Neural progenitor cell (in vitro differentiated cells): ENCODE results near the gene IGFBP6. TPM values are rescaled to one million over a fixed set of nuclear protein-coding genes. Genes with fewer than 3 reads are reported as not detected.

Source experiments
- DNase-seq: peaks from one replicate; pipeline ENCODE4 v3.0.0-alpha.2; 2016; ENCODE audit warnings: low spot score
- H2AFZ ChIP-seq: fragments of 200-600 bp; sonication (generic); replicated peaks from 2 replicates; pipeline ENCODE4 v1.6.1; 2016; ENCODE audit warnings: antibody characterized with exemption
- H3F3A ChIP-seq: fragments of 200-600 bp; sonication (generic); 2 replicates; pipeline ENCODE4 v1.6.1; 2016; ENCODE audit warnings: antibody characterized with exemption, low read depth
- H3K27ac ChIP-seq: fragments of 200-600 bp; sonication (generic); 2 replicates; pipeline ENCODE4 v1.5.1; 2016; ENCODE audit warnings: mild to moderate bottlenecking
- H3K27me3 ChIP-seq: fragments of 200-600 bp; sonication (generic); 2 replicates; pipeline ENCODE4 v1.6.1; 2016; ENCODE audit warnings: mild to moderate bottlenecking, moderate library complexity
- H3K36me3 ChIP-seq: fragments of 200-600 bp; sonication (generic); 2 replicates; pipeline ENCODE4 v1.5.1; 2016
- H3K4me1 ChIP-seq: fragments of 200-600 bp; sonication (generic); 2 replicates; pipeline ENCODE4 v1.6.1; 2016; ENCODE audit warnings: mixed run types
- H3K4me2 ChIP-seq: fragments of 200-600 bp; sonication (generic); 2 replicates; pipeline ENCODE4 v1.6.1; 2016
- H3K4me3 ChIP-seq: fragments of 200-600 bp; sonication (generic); 2 replicates; pipeline ENCODE4 v1.5.1; 2016
- H3K79me2 ChIP-seq: fragments of 200-600 bp; sonication (generic); 2 replicates; pipeline ENCODE4 v1.6.1; 2016; ENCODE audit warnings: low read depth
- H3K9ac ChIP-seq: fragments of 200-600 bp; sonication (generic); 2 replicates; pipeline ENCODE4 v1.6.1; 2016
- H3K9me3 ChIP-seq: fragments of 200-600 bp; sonication (generic); 2 replicates; pipeline ENCODE4 v1.5.1; 2016; ENCODE audit warnings: low read depth
- H4K20me1 ChIP-seq: fragments of 200-600 bp; sonication (generic); 2 replicates; pipeline ENCODE4 v1.6.1; 2016; ENCODE audit warnings: low read depth
- H3K27ac Mint-ChIP-seq: 3 replicates; pipeline ENCODE4 v1.8.0; 2021; ENCODE audit warnings: mixed read lengths
- H3K27me3 Mint-ChIP-seq: 2 replicates; pipeline ENCODE4 v1.8.0; 2022; ENCODE audit warnings: low read depth, mild to moderate bottlenecking, inconsistent platforms, moderate library complexity, mixed read lengths; ENCODE audit not compliant: insufficient read depth
- H3K36me3 Mint-ChIP-seq: 3 replicates; pipeline ENCODE4 v1.8.0; 2021; ENCODE audit warnings: mixed read lengths
- H3K4me1 Mint-ChIP-seq: 3 replicates; pipeline ENCODE4 v1.8.0; 2021; ENCODE audit warnings: mixed read lengths
- H3K4me3 Mint-ChIP-seq: 3 replicates; pipeline ENCODE4 v1.8.0; 2021; ENCODE audit warnings: mild to moderate bottlenecking, moderate library complexity, mixed read lengths
- H3K9me3 Mint-ChIP-seq: 3 replicates; pipeline ENCODE4 v1.8.0; 2020; ENCODE audit warnings: mixed read lengths
- EZH2 ChIP-seq: fragments of 200-600 bp; sonication (generic); IDR thresholded peaks from 2 replicates; pipeline ENCODE4 v1.6.1; 2017; ENCODE audit warnings: antibody characterized with exemption, mild to moderate bottlenecking, moderate library complexity
- EZH2phosphoT487 ChIP-seq: fragments of 200-600 bp; sonication (generic); IDR thresholded peaks from 2 replicates; pipeline ENCODE4 v1.6.1; 2017; ENCODE audit warnings: antibody characterized with exemption
- total RNA-seq: library from RNA; depleted of rRNA; stranded (reverse); fragments of >200 nt; gene quantifications from 2 replicates; pipeline ENCODE4 v1.2.3, GENCODE V29; 2015; ENCODE audit warnings: low replicate concordance
- TF ChIP-seq, protein P1 (sequence below): fragments of 200-600 bp; sonication (generic); IDR thresholded peaks from 2 replicates; pipeline ENCODE4 v1.5.1; 2017; ENCODE audit warnings: antibody characterized with exemption, mild to moderate bottlenecking

The IGFBP6 gene
- total RNA-seq, 1 donor from 2014 or later: 2.6 TPM

DNA sequence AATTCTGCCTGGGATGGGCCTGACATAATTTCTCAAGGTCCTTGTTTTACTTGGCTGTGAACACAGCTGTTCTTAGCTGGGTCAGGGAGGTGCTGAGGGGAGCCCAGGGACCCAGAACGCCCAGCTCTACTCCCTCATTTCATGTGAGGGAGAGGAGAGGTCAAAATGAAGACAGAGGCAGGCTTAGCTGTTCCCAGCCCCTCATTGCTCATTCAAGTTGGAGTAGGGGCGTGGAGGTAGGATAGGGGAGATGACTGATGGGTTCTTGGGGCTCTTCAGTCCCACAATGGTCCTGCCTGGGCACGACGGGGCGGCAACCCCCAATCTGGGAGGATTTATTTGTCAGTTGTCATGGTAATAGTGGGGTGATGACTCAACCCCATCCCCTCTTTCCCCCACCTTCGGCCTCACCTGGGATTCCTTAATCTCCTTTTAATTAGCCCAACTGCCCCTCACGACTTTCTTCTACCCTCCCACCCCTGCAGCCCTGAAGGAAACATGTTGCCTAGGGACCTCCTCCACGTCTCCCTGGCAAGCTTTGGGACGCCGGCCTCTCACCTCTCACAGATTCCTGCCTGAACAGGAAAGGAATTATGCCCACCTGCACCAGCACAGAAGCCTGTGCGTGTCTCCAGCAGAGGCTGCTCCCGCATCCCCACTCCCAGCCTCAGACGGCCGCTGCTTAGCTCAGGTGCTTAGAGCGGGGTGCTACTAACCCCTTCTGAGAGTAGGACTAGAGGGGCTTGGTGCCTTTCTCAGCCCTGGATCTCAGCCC is 28.5 kb upstream of the IGFBP6 start:
- DNase-seq: no peak
- Histone ChIP-seq H3K36me3 (no peaks in the 10 kb centered on the region), H3K27me3 (no peaks in the 10 kb centered on the region), H3K4me1 (peaks cover 19% of the 10 kb centered on the region), H4K20me1 (peaks cover 22% of the 10 kb centered on the region), H2AFZ (no peak overlapping the region), H3K79me2 (no peaks in the 10 kb centered on the region), H3F3A (peaks cover 16% of the 10 kb centered on the region), H3K4me2 (no peak overlapping the region), H3K27ac (no peak overlapping the region), H3K9me3 (no peaks in the 10 kb centered on the region), H3K9ac (no peak overlapping the region), H3K4me3 (no peak overlapping the region)
- Mint-ChIP-seq H3K27ac (peak overlapping the region; percentile 60), H3K36me3 (peaks cover 9% of the 10 kb centered on the region), H3K4me3 (no peak overlapping the region), H3K4me1 (peaks cover 36% of the 10 kb centered on the region), H3K9me3 (no peaks in the 10 kb centered on the region), H3K27me3 (peaks cover 8% of the 10 kb centered on the region)
- TF ChIP-seq EZH2phosphoT487 (no peak), EZH2 (no peak)
- TF ChIP-seq, protein P1, sequence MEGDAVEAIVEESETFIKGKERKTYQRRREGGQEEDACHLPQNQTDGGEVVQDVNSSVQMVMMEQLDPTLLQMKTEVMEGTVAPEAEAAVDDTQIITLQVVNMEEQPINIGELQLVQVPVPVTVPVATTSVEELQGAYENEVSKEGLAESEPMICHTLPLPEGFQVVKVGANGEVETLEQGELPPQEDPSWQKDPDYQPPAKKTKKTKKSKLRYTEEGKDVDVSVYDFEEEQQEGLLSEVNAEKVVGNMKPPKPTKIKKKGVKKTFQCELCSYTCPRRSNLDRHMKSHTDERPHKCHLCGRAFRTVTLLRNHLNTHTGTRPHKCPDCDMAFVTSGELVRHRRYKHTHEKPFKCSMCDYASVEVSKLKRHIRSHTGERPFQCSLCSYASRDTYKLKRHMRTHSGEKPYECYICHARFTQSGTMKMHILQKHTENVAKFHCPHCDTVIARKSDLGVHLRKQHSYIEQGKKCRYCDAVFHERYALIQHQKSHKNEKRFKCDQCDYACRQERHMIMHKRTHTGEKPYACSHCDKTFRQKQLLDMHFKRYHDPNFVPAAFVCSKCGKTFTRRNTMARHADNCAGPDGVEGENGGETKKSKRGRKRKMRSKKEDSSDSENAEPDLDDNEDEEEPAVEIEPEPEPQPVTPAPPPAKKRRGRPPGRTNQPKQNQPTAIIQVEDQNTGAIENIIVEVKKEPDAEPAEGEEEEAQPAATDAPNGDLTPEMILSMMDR: no peak

DNA sequence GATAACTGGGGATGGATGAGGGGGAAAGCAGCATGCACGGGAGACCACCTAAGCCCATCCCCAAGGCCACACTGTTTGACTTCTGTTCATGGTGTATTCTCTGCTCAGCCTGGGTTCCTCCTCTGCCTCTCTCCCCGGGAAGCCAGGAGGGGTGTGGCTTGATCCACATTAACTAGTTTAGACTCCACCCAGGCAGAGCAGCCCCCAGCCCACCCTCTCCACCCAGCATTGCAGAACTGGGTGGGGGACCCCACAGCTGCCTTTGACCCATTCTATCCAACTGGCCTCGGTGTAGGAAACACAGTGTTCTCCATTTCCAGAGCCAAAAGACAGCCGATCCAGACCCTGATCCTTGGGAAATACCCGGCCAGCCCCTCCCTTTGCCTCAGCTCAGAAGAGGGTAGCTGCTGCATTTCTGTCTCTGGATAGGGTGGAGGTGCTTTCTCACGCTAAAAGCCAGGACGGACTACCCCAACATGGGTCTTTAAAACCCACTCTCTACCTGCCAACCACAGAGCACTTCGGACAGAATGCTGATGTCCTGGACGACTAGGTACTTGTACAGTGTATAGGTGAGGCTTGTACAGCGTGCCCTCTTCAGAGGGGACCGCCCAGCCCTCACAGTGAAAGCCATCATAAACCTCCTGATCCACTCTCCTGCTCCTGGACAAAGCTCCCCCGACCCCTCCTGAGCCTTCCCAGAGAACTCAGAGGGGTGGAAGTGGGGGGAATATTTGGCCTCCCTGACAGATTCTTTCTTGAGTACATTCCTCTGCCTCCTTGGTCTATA is 27.7 kb upstream of the IGFBP6 start:
- peaks cover 22% of the 10 kb centered on the region for H4K20me1 ChIP-seq
- no peak for TF ChIP-seq EZH2phosphoT487
- TF ChIP-seq, protein P1: no peak
- TF ChIP-seq EZH2: no peak
- peaks cover 2% of the 10 kb centered on the region for H3K9me3 Mint-ChIP-seq
- H3K36me3 Mint-ChIP-seq: peaks cover 17% of the 10 kb centered on the region
- H3K4me2 ChIP-seq: no peak overlapping the region
- no peak overlapping the region for H2AFZ ChIP-seq
- peak overlapping the region; percentile 60 for H3K27ac Mint-ChIP-seq
- no peaks in the 10 kb centered on the region for H3K9me3 ChIP-seq
- no peaks in the 10 kb centered on the region for H3K27me3 ChIP-seq
- H3K27ac ChIP-seq: no peak overlapping the region
- peaks cover 16% of the 10 kb centered on the region for H3F3A ChIP-seq
- no peak overlapping the region for H3K4me3 ChIP-seq
- no peak overlapping the region for H3K4me3 Mint-ChIP-seq
- DNase-seq: no peak
- no peaks in the 10 kb centered on the region for H3K79me2 ChIP-seq
- no peaks in the 10 kb centered on the region for H3K36me3 ChIP-seq
- peaks cover 19% of the 10 kb centered on the region for H3K4me1 ChIP-seq
- peaks cover 38% of the 10 kb centered on the region for H3K4me1 Mint-ChIP-seq
- H3K9ac ChIP-seq: no peak overlapping the region
- H3K27me3 Mint-ChIP-seq: peaks cover 8% of the 10 kb centered on the region

DNA sequence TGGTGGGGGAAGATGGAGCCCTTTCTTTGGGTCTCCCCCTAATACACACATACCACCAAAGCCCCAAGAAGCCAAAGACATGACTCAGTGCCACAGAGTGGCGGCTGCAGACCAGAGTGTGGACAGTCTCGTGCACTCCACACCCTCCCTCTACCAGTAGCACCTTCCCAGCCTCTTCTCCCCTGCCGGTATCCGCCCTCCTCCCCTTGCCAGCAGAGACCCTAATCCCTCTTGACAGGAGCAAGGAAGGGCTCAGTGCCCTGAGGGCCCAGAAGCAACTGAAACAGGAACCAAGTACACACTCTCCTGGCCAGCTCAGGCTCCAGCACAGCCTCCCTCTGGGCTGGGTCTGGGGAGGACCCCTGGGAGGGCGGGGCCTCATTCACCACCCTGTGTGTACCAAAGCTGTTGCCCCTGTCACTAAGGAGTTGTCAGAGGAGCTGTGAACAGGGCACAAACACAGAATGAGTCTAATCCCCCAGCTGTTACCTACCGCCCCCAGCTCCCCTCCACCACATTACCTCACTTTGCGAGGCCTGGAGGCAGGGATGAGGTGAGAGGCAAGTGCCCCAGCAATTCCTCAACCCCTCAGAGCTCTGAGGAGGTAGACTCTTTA is 26.5 kb upstream of the IGFBP6 start:
- Mint-ChIP-seq H3K36me3 (peaks cover 23% of the 10 kb centered on the region), H3K4me3 (no peak overlapping the region), H3K9me3 (peaks cover 2% of the 10 kb centered on the region), H3K27me3 (peaks cover 8% of the 10 kb centered on the region), H3K27ac (no peak overlapping the region), H3K4me1 (peaks cover 38% of the 10 kb centered on the region)
- Histone ChIP-seq H3K36me3 (no peaks in the 10 kb centered on the region), H3K79me2 (no peaks in the 10 kb centered on the region), H3K27ac (no peak overlapping the region), H3K4me3 (no peak overlapping the region), H3K9me3 (no peaks in the 10 kb centered on the region), H3F3A (peaks cover 16% of the 10 kb centered on the region), H4K20me1 (peaks cover 22% of the 10 kb centered on the region), H2AFZ (no peak overlapping the region), H3K27me3 (no peaks in the 10 kb centered on the region), H3K9ac (no peak overlapping the region), H3K4me2 (no peak overlapping the region), H3K4me1 (peaks cover 19% of the 10 kb centered on the region)
- DNase-seq: no peak
- TF ChIP-seq, protein P1: no peak
- TF ChIP-seq EZH2phosphoT487 (no peak), EZH2 (no peak)
